ENCODE results near the gene FOXN4.

The FOXN4 gene

GRCh38 chr12:109304485-109304884, 4.6 kb downstream of the FOXN4 start:
- DNase-seq, result no peak

GRCh38 chr12:109302770-109303169, 6.3 kb downstream of the FOXN4 start:
- DNase-seq, result no peak

GRCh38 chr12:109302358-109302757, 6.7 kb downstream of the FOXN4 start:
- DNase-seq, result no peak

- no peak for DNase-seq
Observed at GRCh38 chr12:109301643-109302168, 7.4 kb downstream of the FOXN4 start.

GRCh38 chr12:109299849-109300248, 9.2 kb downstream of the FOXN4 start:
- DNase-seq, result no peak

- DNase-seq, result no peak
Observed at GRCh38 chr12:109296431-109296830, 12.7 kb downstream of the FOXN4 start.

- no peak for DNase-seq
Observed at GRCh38 chr12:109295764-109296425, 13.2 kb downstream of the FOXN4 start.

- DNase-seq, result no peak
Observed at GRCh38 chr12:109294286-109294796, 14.7 kb downstream of the FOXN4 start.

GRCh38 chr12:109293106-109293505, 16.0 kb downstream of the FOXN4 start:
- DNase-seq, result no peak

GRCh38 chr12:109292342-109292711, 16.8 kb downstream of the FOXN4 start:
- DNase-seq, result no peak

- no peak for DNase-seq
Observed at GRCh38 chr12:109291521-109292341, 17.4 kb downstream of the FOXN4 start.

GRCh38 chr12:109291117-109291516, 18.0 kb downstream of the FOXN4 start:
- DNase-seq, result no peak

- no peak for DNase-seq
Observed at GRCh38 chr12:109290061-109290460, 19.0 kb downstream of the FOXN4 start.

- DNase-seq, result no peak
Observed at GRCh38 chr12:109289551-109289950, 19.5 kb downstream of the FOXN4 start.

GRCh38 chr12:109289004-109289403, 20.1 kb downstream of the FOXN4 start:
- DNase-seq, result no peak

- DNase-seq, result no peak
Observed at GRCh38 chr12:109288571-109288970, 20.5 kb downstream of the FOXN4 start.

GRCh38 chr12:109287811-109288469, 21.1 kb downstream of the FOXN4 start:
- no peak for DNase-seq

GRCh38 chr12:109287181-109287580, 21.9 kb downstream of the FOXN4 start:
- DNase-seq, result no peak

GRCh38 chr12:109286652-109287051, 22.4 kb downstream of the FOXN4 start:
- DNase-seq, result no peak

- no peak for DNase-seq
Observed at GRCh38 chr12:109286252-109286651, 22.8 kb downstream of the FOXN4 start.

- DNase-seq, result no peak
Observed at GRCh38 chr12:109284392-109284791, 24.7 kb downstream of the FOXN4 start.

GRCh38 chr12:109281452-109281851, 27.6 kb downstream of the FOXN4 start:
- DNase-seq, result no peak

GRCh38 chr12:109279525-109279924, 29.6 kb downstream of the FOXN4 start:
- DNase-seq, result no peak
